ENCODE data around the gene POLA1. TPM values are rescaled to one million over a fixed set of nuclear protein-coding genes. Genes with fewer than 3 reads are reported as not detected.

Gene POLA1
- total and polyA plus RNA-seq, 2 donors (not counting 1 experiment from before 2014, with no cell fraction given): 3.0 to 16.3 TPM

DNA sequence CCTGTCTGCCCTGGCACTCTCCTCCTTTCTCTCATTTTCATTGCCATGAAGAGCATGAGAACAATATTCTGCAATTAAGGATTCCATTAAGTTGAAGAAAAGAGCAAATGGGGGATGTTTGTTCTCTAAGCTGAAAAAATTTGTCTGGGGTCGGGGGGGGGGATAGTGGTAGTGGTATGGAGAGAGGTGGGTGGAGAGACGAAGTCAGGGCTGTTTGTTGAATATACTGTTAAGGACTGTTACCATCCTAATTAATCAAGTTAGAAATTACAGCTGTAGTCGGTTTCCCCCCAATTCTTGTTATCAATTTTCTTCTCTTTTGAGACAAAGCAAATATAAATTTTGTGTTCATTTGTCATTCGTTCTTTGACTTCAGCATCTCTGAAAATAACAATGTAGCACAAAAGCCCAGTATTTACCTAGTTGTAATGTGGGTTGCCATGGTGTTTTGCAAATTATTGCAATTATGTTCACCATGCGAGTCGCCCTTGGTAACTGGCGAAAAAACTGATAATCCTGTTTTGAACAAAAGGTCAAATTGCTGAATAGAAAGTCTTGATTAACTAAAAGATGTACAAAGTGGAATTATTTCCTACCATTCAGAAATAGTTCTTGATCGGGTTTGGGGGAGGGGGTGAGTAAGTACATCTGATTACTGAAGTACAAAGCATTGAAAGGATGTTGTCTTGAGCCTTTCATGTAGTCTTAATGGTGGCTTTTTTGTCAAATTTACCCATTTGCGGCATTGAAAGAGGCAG lies 183.0 kb downstream of the POLA1 start:
- H3K79me2 ChIP-seq (ENCODE audit: control insufficient read depth, insufficient read depth, low read length): no peaks in the 10 kb centered on the region
- CTCF ChIA-PET: no interaction called here
- H3K9ac ChIP-seq (ENCODE audit: low read length): no peak overlapping the region
- Mint-ChIP-seq H3K27me3 (no peaks in the 10 kb centered on the region), H3K9me3 (ENCODE audit: insufficient read depth) (no peaks in the 10 kb centered on the region), H3K4me1 (no peaks in the 10 kb centered on the region), H3K4me3 (no peak overlapping the region), H3K27ac (no peak overlapping the region)
- H3K4me3 ChIP-seq (ENCODE audit: control extremely low read depth in 1 of 5, extremely low read depth in 1 of 5, insufficient read depth in 1 of 5, low read depth in 2 of 5, low read length in 4 of 5): no peak overlapping the region
- H4K20me1 ChIP-seq (ENCODE audit: control insufficient read depth, insufficient read depth, low read length, poor library complexity, severe bottlenecking): no peaks in the 10 kb centered on the region
- H3K27me3 ChIP-seq (replicated peaks in 1 of 4; ENCODE audit: control extremely low read depth in 1 of 4, control insufficient read depth in 3 of 4, insufficient read depth in 4 of 4, low read length in 3 of 4): no peaks in the 10 kb centered on the region
- no peak overlapping the region for H3K27ac ChIP-seq (ENCODE audit: low read length in 2 of 2)
- no peak for TF ChIP-seq EZH2 (IDR thresholded peaks at IDR 0.05; ENCODE audit: borderline replicate concordance, insufficient read depth, low read depth, low read length, poor library complexity, severe bottlenecking)
- no peak for TF ChIP-seq CTCF (IDR thresholded peaks at IDR 0.05)
- no peak overlapping the region for H3K4me2 ChIP-seq (replicated peaks; ENCODE audit: low read depth, low read length, poor library complexity, severe bottlenecking)
- ATAC-seq (ENCODE audit: low read depth): no peak
- WGBS (ENCODE audit: insufficient coverage): 100% methylated on average over 2 of the region's 9 CpGs
- H3K4me1 ChIP-seq (ENCODE audit: control insufficient read depth in 2 of 2, insufficient read depth in 2 of 2, low read length in 2 of 2): no peaks in the 10 kb centered on the region
- H3K36me3 ChIP-seq (replicated peaks in 1 of 2; ENCODE audit: control extremely low read depth in 1 of 2, control insufficient read depth in 1 of 2, extremely low read depth in 1 of 2, insufficient read depth in 2 of 2, low read length in 1 of 2): no peaks in the 10 kb centered on the region
- no peaks in the 10 kb centered on the region for H3K9me3 ChIP-seq (ENCODE audit: control extremely low read depth in 1 of 3, control insufficient read depth in 2 of 3, insufficient read depth in 1 of 3, low read length in 2 of 3)
- intact Hi-C loops (cut with micrococcal nuclease): no loop called here
- POLR2A ChIA-PET: no interaction called here
- DNase-seq: no peak
- no peak overlapping the region for H2AFZ ChIP-seq (ENCODE audit: insufficient read depth, low read depth, low read length, poor library complexity, severe bottlenecking)

DNA sequence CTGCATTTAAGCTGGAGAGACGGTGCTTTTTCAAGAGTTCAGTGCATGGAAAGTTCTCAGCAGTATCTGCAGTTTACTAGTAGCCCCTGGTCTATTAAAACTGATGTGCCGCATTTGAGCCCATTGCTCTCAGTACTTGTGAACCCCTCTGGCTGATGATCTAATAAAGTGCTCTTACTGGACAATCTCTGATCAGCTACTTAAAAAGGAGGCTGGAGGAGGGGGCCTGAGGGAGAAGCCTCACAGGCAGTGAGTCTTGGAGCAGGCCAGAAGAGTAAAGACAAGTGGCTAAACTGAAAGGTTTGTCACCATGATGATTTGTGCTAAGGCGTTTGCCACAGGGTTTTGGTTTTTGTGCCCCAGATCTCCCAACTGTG lies 183.6 kb downstream of the POLA1 start:
- peaks cover 2% of the 10 kb centered on the region for H3K4me1 Mint-ChIP-seq
- TF ChIP-seq CTCF (IDR thresholded peaks at IDR 0.05) (no peak), EZH2 (IDR thresholded peaks at IDR 0.05; ENCODE audit: borderline replicate concordance, insufficient read depth, low read depth, low read length, poor library complexity, severe bottlenecking) (no peak)
- no peaks in the 10 kb centered on the region for H3K27me3 Mint-ChIP-seq
- intact Hi-C loops (cut with micrococcal nuclease): no loop called here
- no peak for DNase-seq
- ATAC-seq (ENCODE audit: low read depth): no peak
- no peak overlapping the region for H3K27ac ChIP-seq (ENCODE audit: low read length in 2 of 2)
- no peak overlapping the region for H3K4me2 ChIP-seq (replicated peaks; ENCODE audit: low read depth, low read length, poor library complexity, severe bottlenecking)
- ChIA-PET POLR2A (no interaction called here), CTCF (no interaction called here)
- no peak overlapping the region for H3K4me3 ChIP-seq (ENCODE audit: control extremely low read depth in 1 of 5, extremely low read depth in 1 of 5, insufficient read depth in 1 of 5, low read depth in 2 of 5, low read length in 4 of 5)
- no peak overlapping the region for H3K4me3 Mint-ChIP-seq
- no peaks in the 10 kb centered on the region for H3K4me1 ChIP-seq (ENCODE audit: control insufficient read depth in 2 of 2, insufficient read depth in 2 of 2, low read length in 2 of 2)
- H3K9ac ChIP-seq (ENCODE audit: low read length): no peak overlapping the region
- no peak overlapping the region for H2AFZ ChIP-seq (ENCODE audit: insufficient read depth, low read depth, low read length, poor library complexity, severe bottlenecking)
- 100% methylated on average over 1 of the region's 3 CpGs for WGBS (ENCODE audit: insufficient coverage)
- no peaks in the 10 kb centered on the region for H3K9me3 ChIP-seq (ENCODE audit: control extremely low read depth in 1 of 3, control insufficient read depth in 2 of 3, insufficient read depth in 1 of 3, low read length in 2 of 3)
- no peaks in the 10 kb centered on the region for H3K27me3 ChIP-seq (replicated peaks in 1 of 4; ENCODE audit: control extremely low read depth in 1 of 4, control insufficient read depth in 3 of 4, insufficient read depth in 4 of 4, low read length in 3 of 4)
- H3K36me3 ChIP-seq (replicated peaks in 1 of 2; ENCODE audit: control extremely low read depth in 1 of 2, control insufficient read depth in 1 of 2, extremely low read depth in 1 of 2, insufficient read depth in 2 of 2, low read length in 1 of 2): no peaks in the 10 kb centered on the region
- H3K27ac Mint-ChIP-seq: no peak overlapping the region
- H3K9me3 Mint-ChIP-seq (ENCODE audit: insufficient read depth): no peaks in the 10 kb centered on the region
- H3K79me2 ChIP-seq (ENCODE audit: control insufficient read depth, insufficient read depth, low read length): no peaks in the 10 kb centered on the region
- no peaks in the 10 kb centered on the region for H4K20me1 ChIP-seq (ENCODE audit: control insufficient read depth, insufficient read depth, low read length, poor library complexity, severe bottlenecking)

Measured in B cell (primary cell).